IMR-90 (cell line): ENCODE data around the gene HSD17B3.

Experiments
- BHLHE40 ChIP-seq: fragments of 150-350 bp; IDR thresholded peaks from 2 replicates; pipeline ENCODE4 v1.6.1; 2016; ENCODE audit warnings: mild to moderate bottlenecking, low read depth, low read length
- CEBPB ChIP-seq: IDR thresholded peaks from 2 replicates; pipeline ENCODE4 v1.6.1; 2012; ENCODE audit warnings: low read depth, low read length, improper control_type of control experiment
- CHD1 ChIP-seq: IDR thresholded peaks from 2 replicates; pipeline ENCODE4 v1.6.1; 2012; ENCODE audit warnings: low read depth, low read length, improper control_type of control experiment
- CTCF ChIP-seq: conservative IDR thresholded peaks from 2 replicates; pipeline ENCODE4 v1.5.1; 2012; ENCODE audit warnings: mild to moderate bottlenecking, low read depth, low read length, improper control_type of control experiment
- ELK1 ChIP-seq: fragments of 150-350 bp; IDR thresholded peaks from 2 replicates; pipeline ENCODE4 v1.6.1; 2016; ENCODE audit warnings: low read depth, mild to moderate bottlenecking, low read length, moderate library complexity, borderline replicate concordance
- FOS ChIP-seq: fragments of 150-350 bp; IDR thresholded peaks from 2 replicates; pipeline ENCODE4 v1.6.1; 2016; ENCODE audit warnings: low read depth, low read length
- MAZ ChIP-seq: IDR thresholded peaks from 2 replicates; pipeline ENCODE4 v1.6.1; 2012; ENCODE audit warnings: low read depth, mild to moderate bottlenecking, low read length, improper control_type of control experiment, moderate library complexity, borderline replicate concordance
- POLR2A ChIP-seq: IDR thresholded peaks from 2 replicates; pipeline ENCODE4 v1.6.1; 2012; ENCODE audit warnings: mild to moderate bottlenecking, low read depth, low read length
- RAD21 ChIP-seq: IDR thresholded peaks from 2 replicates; pipeline ENCODE4 v1.6.1; 2012; ENCODE audit warnings: low read length, improper control_type of control experiment
- RCOR1 ChIP-seq: IDR thresholded peaks from 2 replicates; pipeline ENCODE4 v1.6.1; 2012; ENCODE audit warnings: mild to moderate bottlenecking, low read length, improper control_type of control experiment; ENCODE audit not compliant: insufficient replicate concordance
- RFX5 ChIP-seq: IDR thresholded peaks from 2 replicates; pipeline ENCODE4 v1.8.0; 2012; ENCODE audit warnings: low read depth, mild to moderate bottlenecking, low read length, moderate library complexity
- SMC3 ChIP-seq: fragments of 150-350 bp; IDR thresholded peaks from 2 replicates; pipeline ENCODE4 v1.6.1; 2016; ENCODE audit warnings: low read depth, mild to moderate bottlenecking, antibody characterized with exemption, low read length, moderate library complexity
- USF2 ChIP-seq: fragments of 150-350 bp; IDR thresholded peaks from 2 replicates; pipeline ENCODE4 v1.6.1; 2017; ENCODE audit warnings: mild to moderate bottlenecking, antibody characterized with exemption, low read length, low read depth

- TF ChIP-seq SMC3: peak; percentile 67
- TF ChIP-seq RCOR1: no peak
- TF ChIP-seq CTCF: peak; percentile 81
- TF ChIP-seq RFX5: no peak
- TF ChIP-seq CEBPB: no peak
- no peak for TF ChIP-seq MAZ
- no peak for TF ChIP-seq USF2
- TF ChIP-seq POLR2A: no peak
- TF ChIP-seq RAD21: peak; percentile 72
- TF ChIP-seq ELK1: no peak
- TF ChIP-seq BHLHE40: no peak
- no peak for TF ChIP-seq FOS
- no peak for TF ChIP-seq CHD1
Measured at GRCh38 chr9:96232539-96233241, 69.3 kb downstream of the HSD17B3 start.
